HG03139 (cell line): ENCODE results near the gene GTF3C2.
"Not testable (repeated sequence)": the region's sequence is repeated elsewhere in the genome, so short reads cannot be mapped to it uniquely, and the experiment has no call there.

ENCODE experiments used
- ATAC-seq: cut with Tn5 transposase; IDR thresholded peaks from one replicate; pipeline ENCODE4 v1.9.1; 2021; ENCODE audit not compliant: unreplicated experiment

Gene GTF3C2

DNA sequence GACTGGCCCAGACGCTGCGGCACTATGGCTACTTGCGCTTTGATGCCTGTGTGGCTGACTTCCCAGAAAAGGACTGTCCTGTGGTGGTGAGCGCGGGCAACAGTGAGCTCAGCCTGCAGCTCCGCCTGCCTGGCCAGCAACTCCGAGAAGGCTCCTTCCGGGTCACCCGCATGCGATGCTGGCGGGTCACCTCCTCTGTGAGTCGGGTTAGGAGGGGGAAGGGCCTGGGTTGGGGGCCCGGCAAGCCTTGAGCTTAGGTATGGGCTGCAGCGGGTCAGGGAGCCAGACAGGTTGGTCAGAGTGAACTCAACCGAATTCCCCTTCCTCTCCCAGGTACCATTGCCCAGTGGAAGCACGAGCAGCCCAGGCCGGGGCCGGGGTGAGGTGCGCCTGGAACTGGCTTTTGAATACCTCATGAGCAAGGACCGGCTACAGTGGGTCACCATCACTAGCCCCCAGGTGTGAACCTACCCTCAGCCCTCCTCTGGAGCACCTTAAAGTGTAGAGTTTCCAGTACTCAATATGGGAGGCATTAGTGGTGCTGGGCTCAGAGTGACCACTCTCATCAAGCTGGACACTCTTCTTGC lies 19.0 kb upstream of the GTF3C2 start:
- ATAC-seq = no peak

DNA sequence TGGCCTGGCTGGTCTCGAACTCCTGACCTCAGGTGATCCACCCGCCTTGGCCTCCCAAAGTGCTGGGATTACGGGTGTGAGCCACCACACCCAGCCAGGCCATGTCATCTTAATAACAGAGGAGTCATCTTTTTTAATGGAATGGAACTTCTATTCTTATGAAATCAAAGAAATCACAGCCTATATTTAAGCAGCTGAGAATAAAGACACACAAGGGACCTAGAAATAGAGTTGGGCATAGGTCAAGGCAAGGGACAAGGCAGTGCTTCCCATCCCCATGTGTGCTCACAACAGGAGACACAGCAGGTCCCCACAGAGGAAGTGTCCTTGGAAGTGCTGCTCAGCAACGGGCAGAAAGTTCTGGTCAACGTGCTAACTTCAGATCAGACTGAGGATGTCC lies 17.0 kb upstream of the GTF3C2 start:
- ATAC-seq = no peak

DNA sequence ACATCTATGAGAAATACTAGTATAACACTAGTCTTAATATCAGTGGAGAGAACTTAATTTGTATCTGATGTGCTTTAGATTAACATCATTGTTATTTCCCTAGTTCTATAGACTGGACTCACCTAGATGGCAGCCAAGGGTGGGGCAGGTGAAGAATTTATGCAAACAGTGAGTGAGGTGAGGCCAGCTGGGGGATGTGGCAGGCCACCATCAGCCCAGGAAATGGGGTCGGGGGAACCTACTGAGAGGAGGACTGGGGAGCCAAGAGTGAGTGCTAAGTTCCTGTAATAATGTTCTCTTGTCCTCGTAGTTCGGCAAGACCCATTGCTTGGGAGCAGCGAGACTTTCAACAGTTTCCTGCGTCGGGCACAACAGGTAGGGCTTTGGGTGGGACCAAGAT lies 16.4 kb upstream of the GTF3C2 start:
- ATAC-seq = no peak

DNA sequence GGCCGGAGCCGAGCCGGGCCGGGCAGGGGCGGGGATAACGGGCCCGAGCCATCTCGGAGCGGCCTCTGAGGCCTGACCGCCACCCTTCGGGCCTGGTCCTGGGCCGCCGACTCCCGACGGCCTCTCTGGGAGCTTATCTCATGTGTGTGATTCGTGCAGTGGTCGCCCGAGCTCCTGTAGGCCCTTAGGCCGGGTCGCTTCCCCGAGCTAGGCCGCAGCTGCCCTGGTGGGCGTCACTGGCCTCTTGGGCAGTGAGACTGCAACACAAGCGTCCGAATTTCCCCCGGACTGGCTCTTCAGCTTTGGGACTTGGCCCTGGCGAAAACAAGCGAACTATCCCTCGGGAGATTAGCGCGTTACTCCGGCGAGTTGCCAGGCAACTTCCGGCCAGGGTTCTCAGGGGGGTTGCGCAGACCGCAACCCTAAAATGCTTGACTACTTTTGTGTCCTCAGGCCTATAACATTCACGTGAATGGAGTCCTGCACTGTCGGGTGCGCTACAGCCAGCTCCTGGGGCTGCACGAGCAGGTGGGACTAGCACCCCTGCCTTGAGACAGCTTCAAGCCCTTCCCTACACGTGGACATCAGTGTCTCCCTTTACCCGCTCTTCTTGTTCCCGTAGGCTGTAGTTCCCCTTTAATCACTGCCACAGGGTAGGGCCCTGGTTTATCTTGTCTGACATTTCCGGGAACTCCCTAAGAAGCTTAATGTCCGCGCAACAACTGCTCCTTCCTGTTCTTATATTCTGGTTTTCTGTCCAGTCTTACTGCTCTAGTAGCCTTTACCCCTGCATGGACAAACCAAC lies 14.5 kb upstream of the GTF3C2 start:
- peak; percentile 16 for ATAC-seq

DNA sequence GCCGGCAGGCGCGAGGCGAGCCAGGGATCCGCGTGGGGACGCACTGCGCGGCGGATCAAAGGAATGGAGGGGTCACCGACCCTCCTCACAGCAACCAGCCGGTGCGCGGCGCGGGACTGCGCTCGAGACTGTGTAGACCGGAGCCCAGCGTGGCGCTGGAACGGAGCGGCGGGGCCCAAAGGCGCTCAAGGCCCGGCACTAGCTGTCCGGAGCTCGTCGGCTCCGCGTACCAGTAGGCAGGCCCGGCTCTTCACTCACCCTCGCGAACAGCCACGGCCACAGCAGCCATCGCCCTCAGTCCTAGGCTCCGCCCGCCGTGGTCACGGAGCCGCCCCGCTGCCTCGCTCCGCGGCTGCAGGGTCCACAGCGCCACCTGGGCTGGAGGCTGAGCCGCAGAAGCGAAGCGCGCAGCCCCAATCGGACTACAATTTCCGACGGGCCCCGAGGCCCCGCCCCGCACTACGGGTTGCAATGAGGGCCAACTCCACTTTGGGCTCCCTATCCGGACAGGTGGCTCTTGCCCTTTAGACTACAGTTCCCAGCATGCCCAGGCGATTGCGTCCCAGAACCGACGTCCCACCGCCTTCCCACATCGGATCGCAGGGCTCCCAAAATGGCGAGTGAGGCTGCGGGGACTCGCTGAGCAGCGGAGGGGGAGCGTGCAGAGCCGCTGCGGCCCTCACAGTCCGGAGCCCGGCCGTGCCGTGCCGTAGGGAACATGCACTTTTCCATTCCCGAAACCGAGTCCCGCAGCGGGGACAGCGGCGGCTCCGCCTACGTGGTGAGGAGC lies 13.7 kb upstream of the GTF3C2 start, which contains the start of the genes EIF2B4 and SNX17:
Gene EIF2B4, minus strand, starts transcription at position 313 of the 790 bp plus-strand sequence. Its CDS starts 24 bp downstream, at position 289.
Gene SNX17, plus strand, starts transcription at position 591 of the 790 bp plus-strand sequence. Its CDS starts 128 bp downstream, at position 719.
- ATAC-seq = peak; percentile 88

DNA sequence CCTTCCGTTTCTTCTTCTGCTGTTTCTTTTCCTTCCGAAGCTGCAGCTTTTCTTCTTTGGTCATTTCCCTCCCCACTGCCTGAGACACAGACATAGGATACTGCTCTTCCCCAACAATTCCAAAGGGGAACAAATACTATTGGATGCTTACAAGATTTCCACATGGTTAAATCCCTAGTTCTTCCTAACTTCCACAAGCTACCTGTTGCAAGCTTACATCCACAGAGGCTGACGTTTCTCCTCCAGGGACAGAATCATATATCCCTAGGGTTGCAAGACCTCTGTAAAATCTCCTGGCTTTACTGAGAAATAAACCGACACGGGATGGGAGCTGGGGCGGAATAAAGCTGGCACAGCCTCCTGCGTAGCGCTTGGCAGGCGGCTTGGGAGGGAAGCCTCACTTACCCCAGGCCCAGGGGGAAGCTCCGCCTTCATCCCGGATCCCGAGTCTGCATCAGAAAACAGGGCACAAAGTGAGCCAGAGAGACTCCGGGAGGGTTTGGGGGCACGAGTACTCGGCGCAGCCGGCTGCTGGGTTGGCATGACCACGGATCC lies 13.0 kb upstream of the GTF3C2 start:
- no peak for ATAC-seq

DNA sequence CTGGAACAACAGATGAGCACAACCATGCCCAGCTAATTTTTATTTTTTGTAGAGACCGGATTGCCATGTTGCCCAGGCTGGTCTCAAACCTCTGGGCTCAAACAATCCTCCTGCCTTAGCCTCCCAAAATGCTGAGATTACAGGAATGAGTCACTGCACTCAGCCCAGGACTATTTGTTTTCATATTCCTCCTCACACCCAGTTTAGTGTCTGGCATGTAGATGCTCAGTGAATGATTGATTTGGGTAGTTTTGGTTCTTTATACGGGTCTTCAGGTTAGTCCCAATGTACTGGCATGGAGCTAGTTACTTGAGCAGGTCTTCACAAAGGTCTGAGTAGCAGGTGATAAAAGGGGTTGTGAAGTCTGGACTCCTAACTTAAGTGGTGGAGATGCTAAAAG lies 7.4 kb upstream of the GTF3C2 start:
- no peak for ATAC-seq

DNA sequence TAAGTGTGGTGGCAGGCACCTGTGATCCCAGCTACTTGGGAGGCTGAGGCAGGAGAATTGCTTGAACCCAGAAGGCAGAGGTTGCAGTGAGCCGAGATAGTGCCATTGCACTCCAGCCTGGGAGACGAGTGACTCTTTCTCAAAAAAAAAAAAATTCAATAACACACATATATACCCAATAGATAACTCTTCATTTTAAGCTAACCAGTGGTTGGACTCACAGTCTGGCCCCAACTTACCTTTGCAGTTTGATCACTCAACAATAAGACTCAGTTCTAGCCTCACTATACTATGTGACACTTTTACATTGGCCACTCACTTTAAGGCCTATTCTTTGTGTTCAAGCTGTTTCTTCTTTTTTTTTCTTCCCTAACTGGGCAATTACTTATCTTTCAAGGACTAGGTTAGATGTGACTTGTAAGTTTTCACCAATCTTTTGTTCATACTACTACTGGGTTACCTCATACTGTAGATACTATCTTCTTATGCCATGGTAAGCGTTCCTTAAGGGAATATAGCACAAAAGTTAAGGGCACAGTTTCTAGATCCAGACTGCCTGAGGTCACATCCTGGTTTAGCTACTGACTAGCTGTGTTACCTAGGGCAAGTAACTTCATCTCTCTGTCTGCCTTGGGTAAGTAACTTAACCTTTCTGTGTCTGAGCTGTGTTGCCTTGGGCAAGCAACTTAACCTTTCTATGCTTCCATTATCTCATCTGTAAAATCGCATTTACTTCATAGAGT lies 6.3 kb upstream of the GTF3C2 start:
- ATAC-seq = no peak

DNA sequence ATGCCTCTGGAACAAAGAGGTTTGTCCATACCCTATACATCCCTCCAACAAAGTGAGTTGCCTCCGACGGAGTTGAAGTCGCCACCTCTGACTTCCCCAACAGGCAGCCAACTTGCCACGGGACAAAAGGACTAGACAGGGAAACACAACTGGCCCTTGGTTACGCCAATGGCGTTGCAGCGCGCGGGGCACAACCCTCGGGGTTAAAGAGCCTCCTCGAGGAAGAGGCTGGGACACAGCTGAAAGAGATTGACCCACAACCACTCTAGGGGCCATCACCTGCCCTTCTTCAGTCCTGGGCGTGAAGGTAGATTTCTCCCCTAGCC lies 545 bp downstream of the GTF3C2 start:
- peak; percentile 24 for ATAC-seq

DNA sequence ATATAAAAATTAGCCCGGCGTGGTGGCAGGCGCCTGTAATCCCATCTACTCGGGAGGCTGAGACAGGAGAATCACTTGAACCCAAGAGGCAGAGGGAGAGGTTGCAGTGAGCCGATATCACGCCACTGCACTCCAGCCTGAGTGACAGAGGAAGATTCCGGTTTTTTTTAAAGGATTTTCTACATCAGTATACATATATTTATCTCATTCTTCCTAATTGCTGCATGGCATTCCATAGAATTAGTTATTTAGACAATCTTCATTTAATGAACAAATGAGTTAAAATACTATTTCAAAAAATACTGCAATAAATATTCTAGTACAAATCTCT lies 2.0 kb downstream of the GTF3C2 start:
- ATAC-seq = no peak

DNA sequence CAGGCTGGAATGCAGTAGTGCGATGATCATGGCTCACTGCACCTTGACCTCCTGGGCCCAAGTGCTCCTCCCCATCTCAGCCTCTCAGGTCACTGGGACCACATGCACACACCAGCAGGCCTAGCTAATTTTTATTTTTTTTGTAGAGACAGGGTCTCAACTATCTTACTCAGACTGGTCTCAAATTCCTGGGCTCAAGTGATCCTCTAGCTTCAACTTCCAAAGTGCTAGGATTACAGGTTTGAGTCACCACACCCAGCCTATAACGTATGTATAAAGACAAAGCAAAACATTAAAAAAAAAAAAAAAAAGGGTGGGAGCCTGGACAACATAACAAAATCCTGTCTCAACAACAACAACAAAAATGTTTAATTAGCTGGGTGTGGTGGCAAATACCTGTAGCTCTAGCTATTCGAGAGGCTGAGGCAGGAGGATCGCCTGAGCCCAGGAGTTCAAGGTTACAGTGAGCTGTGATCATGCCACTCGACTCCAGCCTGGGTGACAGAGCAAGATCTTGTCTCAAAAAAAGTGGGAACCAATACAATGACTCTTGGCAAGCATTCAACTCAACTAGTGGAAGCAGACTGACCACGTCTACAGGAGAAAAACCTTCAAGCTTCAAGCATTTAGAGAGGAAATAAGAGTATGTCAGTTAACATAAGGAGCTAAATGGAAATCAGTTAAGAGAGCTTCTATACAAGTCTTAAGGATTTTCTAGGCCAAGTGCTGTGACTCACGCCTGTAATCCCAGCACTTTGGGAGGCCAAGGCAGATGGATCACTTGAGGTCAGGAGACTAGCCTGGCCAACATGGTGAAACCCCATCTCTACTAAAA lies 2.6 kb downstream of the GTF3C2 start:
- no peak for ATAC-seq

DNA sequence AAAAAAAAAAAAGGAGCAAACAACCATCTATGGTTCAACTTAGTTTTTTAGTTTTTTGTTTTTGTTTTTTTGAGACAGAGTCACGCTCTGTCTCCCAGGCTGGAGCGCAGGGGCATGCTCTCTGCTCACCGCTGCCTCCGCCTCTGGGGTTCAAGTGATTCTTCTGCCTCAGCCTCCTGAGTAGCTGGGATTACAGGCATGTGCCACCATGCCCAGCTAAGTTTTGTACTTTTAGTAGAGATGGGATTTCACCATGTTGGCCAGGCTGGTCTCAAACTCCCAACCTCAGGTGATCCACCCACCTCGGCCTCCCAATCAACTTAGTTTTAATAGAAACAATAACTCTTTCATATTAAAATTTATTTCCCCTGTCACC lies 3.2 kb downstream of the GTF3C2 start:
- ATAC-seq = not testable (repeated sequence)

DNA sequence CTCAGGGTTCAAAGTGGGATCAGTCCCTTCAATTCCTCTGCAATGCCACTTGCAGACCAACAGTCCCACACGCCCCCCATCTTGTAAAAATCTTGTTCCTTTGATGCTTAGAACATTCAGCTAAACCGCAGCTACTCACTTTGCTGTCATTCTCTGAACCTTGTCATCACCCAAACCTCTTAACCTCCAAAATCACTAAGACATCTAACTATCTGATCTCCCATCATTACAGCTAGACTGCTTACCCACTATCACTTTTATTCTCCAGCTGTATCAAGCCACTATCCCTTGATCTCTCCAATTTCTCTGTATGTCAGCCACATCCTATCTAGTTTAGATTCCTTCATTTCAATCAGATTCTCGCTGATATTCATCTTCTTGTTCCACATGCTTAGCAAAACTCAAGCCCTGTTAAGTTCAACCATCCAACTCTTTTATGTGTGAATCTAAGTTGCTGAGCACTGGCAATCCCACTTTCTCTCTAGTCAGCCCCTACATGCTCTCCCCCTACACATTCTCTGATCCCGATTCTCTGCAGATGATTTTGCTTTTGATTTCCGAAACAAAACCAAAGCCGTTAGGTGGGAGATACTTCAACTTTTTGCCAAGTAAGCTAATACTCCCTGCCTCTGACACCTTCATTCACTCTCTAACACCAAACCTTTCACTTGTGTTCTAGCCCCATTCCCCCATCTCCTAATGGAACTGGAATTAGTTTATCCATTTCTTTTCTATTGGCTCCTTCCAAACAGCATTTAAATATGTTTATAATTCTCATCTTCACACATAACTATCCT lies 4.6 kb downstream of the GTF3C2 start:
- no peak for ATAC-seq

DNA sequence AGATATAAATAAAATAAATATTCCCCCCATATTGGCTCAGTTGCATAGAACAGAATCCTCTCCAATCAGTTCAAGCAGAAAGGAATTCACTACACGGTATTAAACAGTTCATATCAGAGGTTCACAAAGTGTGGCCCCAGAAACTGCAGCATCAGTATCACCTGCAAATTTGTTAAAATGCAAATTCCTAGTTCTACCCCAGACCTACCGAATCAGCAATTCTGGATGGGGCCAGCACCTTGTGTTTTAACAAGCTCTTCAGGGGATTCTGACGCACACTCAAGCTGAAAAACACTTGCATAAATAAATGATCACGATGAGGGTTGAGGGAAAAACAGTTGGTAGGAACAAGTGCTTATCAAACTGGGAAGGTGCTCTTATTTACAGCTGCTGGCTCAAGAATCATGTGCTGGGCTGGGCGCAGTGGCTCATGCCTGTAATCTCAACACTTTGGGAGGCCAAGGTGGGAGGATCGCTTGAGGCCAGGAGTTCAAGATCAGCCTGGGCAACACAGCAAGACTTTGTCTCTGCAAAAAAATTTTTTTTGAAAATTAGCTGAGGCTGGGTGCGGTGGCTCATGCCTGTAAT lies 6.4 kb downstream of the GTF3C2 start:
- ATAC-seq = no peak

DNA sequence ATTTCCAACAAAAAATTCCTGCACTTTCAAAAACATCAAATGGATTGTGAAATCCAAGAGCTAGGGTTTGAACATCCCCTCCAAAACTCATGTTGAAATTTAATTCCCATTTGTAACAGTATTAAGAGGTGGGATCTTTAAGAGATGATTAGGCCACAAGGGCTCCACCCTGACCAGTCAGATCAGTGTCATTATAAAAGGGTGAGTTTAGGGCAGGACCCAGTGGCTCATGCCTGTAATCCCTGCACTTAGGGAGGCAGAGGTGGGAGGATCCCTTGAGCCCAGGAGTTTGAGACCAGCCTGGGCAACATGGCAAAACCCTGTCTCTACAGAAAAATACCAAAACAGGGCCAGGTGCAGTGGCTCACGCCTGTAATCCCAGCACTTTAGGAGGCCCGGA lies 8.9 kb downstream of the GTF3C2 start:
- no peak for ATAC-seq

DNA sequence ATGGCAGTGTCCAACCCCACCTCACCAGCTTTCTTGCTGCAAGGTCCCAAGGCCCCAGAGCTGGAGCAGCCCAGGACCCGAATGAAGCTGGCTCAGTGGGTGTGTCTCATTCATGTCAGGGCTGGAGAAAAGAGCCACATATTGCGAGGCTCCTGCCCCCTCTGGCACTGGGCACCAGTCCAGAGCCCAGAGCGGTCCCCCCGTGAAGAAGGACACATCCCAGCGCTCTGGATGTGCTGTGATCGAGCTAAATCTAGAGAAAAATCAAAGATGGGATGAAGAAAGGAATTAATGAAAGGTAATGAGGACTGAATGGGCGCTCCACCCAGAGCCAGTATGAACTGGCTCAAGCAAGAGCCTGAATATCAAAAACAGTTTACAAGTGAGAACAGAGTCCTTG lies 20.4 kb downstream of the GTF3C2 start:
- no peak for ATAC-seq

DNA sequence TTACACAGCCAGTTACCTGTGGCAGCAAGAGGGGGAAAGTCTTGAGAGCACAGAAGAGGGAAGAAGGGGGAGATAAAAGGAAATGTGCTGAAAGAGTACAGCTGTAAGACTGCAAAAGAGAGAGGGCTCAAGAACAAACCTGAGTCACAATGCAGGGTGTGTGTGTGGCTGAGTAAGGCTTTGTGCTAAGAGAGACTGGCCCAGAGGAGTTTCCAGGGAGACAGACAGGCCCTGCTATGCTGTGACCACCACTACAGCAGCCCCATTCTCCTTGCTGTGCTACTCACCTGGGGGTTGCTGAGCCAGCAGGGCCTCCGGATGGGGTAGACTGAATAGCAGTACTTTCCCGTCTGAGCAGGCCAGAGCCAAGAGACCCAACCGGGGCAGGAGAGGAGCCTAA lies 21.3 kb downstream of the GTF3C2 start:
- no peak for ATAC-seq

DNA sequence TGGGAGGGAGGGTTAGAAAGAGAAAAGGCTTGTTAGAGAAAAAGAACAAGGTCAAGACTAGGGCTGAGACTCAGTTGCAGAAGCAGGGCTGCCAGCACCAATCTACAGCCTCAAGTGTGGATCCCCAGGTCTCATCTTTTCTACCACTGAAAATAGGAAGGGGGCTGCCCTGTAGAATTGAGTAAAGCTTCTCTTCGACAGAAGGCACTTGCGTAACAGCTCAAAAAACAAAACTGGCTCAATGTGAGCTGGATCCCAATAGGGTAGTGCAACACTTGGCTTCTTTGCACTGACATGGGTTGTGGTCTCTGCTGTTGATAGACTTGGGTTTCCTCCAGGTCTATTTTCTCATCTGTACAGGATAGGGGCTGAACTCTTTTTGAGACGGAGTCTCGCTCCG lies 31.8 kb downstream of the GTF3C2 start:
- no peak for ATAC-seq
